ENCODE results near the gene COPE.

DNA sequence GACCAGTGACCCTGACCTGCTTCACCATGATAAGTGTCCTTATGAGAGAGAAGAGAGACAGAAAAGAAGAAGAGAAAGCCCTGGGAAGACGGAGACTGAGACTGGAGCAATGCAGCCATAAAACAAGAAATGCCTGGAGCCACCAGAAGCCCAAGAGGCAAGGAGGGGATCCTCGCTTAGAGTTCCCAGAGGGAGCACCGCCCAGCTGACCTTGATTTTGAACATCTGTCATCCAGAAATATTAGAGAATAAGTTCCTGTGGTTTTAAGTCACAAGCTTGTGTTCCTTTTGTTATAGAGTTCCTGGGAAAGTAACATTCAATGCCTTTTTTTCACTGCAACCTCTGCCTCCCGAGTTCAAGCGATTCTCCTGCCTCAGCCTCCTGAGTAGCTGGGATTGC lies 43.5 kb downstream of the COPE start:
- TF ChIP-seq CTCF (IDR thresholded peaks at IDR 0.05): no peak
- no peak for TF ChIP-seq POLR2A (IDR thresholded peaks at IDR 0.05)
- no peak for TF ChIP-seq EP300 (IDR thresholded peaks at IDR 0.05)

All from gastroesophageal sphincter (tissue), 3 donors.